Left lung (tissue), 10 donors: ENCODE data around the gene SSUH2. TPM values are rescaled to one million over a fixed set of nuclear protein-coding genes. Genes with fewer than 3 reads are reported as not detected.

Experiments used
- ATAC-seq: fragments of 200-7000 bp; cut with Tn5 transposase; one replicate; pipeline ENCODE4 v1.9.1; 2020; ENCODE audit warnings: moderate library complexity
- DNase-seq, 4 donors: peaks; one replicate each; pipeline ENCODE4 v3.0.0-alpha.2; 2013 to 2020
- H3K27ac ChIP-seq, 2 donors: fragments of 200-600 bp; sonication (generic) in 1 of 2; one replicate each; pipeline versions ENCODE4 v1.5.0 to v1.8.0; 2020 to 2021
- H3K27me3 ChIP-seq, 2 donors: fragments of 200-600 bp; sonication (generic) in 1 of 2; one replicate each; pipeline versions ENCODE4 v1.5.0 to v1.8.0; 2020 to 2021
- H3K36me3 ChIP-seq, 2 donors: fragments of 200-600 bp; sonication (generic) in 1 of 2; one replicate each; pipeline versions ENCODE4 v1.5.0 to v1.8.0; 2020 to 2021
- H3K4me1 ChIP-seq, 2 donors: fragments of 200-600 bp; one replicate each; pipeline ENCODE4 v1.8.0; 2021
- H3K4me3 ChIP-seq, 2 donors: fragments of 200-600 bp; sonication (generic) in 1 of 2; one replicate each; pipeline versions ENCODE4 v1.5.0 to v1.8.0; 2020 to 2021; ENCODE audit warnings: mild to moderate bottlenecking in 1 of 2
- H3K9me3 ChIP-seq, 2 donors: fragments of 200-600 bp; sonication (generic) in 1 of 2; one replicate each; pipeline versions ENCODE4 v1.5.0 to v1.8.0; 2020 to 2021
- CTCF ChIP-seq, 2 donors: fragments of 200-600 bp; sonication (generic) in 1 of 2; IDR thresholded peaks; one replicate each; pipeline versions ENCODE4 v1.5.0 to v1.8.0; 2021; ENCODE audit warnings: antibody characterized with exemption in 2 of 2
- intact Hi-C, 2 donors: fragments of 100-400 bp; cut with DNase I; formaldehyde crosslinking; loops; one replicate each; pipeline versions ENCODE4 v1.11.2 to v1.14.2; 2022
- polyA plus RNA-seq, 6 donors: library from polyadenylated mRNA; unstranded; fragments of 120-200 nt; gene quantifications; one replicate each; pipeline ENCODE4 v1.2.1, GENCODE V29; 2013; ENCODE audit not compliant: insufficient read length in 6 of 6
- total RNA-seq, 2 donors: library from RNA; stranded (reverse); fragmentation: NEBNext Ultra II Directional; extraction: Animal tissue kit (Norgen Biotek cat#: 25700); gene quantifications; one replicate each; pipeline ENCODE4 v1.2.1, GENCODE V29; 2021
- donor health status: DM: no; HTN: yes; CAD: no.
- donor health status: DM: no; HTN: no; CAD: no.

SSUH2 gene
- total and polyA plus RNA-seq, 8 donors: 0.29 to 3.1 (median 1.8) TPM

DNA sequence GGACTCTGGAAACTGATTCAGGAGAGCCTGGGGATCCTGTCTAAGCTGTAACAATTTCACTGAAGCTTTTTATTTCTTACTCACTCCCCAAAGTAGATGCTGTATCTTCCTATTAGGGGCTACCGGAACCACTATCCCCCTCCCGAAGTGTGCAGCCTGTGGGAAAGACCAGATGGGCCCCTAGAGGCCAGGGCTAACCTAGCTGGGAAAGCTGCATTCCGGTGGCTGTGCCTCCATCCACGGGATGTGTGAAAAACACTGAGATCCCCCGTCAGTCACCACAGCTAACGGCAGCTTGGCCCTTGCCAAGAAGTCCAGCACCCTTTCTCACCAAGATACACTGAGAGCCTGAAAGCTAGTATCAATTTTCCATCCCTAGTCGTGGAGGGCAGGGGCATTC is 3.1 kb downstream of the SSUH2 start:
- no peak for TF ChIP-seq CTCF (IDR thresholded peaks at IDR 0.05)
- H3K36me3 ChIP-seq: no peaks in the 10 kb centered on the region
- no peak for ATAC-seq
- DNase-seq: no peak
- no peaks in the 10 kb centered on the region for H3K4me1 ChIP-seq
- H3K9me3 ChIP-seq: no peaks in the 10 kb centered on the region
- peaks cover 0 to 4% of the 10 kb centered on the region in 2 donors for H3K27me3 ChIP-seq
- no peak overlapping the region for H3K4me3 ChIP-seq
- intact Hi-C loops: no loop called here
- H3K27ac ChIP-seq: no peak overlapping the region

- Histone ChIP-seq H3K36me3 (no peaks in the 10 kb centered on the region), H3K9me3 (no peaks in the 10 kb centered on the region), H3K27me3 (peaks cover 0 to 4% of the 10 kb centered on the region in 2 donors), H3K27ac (no peak overlapping the region), H3K4me1 (no peaks in the 10 kb centered on the region), H3K4me3 (no peak overlapping the region)
- intact Hi-C loops: no loop called here
- no peak for ATAC-seq
- no peak for TF ChIP-seq CTCF (IDR thresholded peaks at IDR 0.05)
- DNase-seq: no peak
Observed at GRCh38 chr3:8640223-8640622, 4.4 kb downstream of the SSUH2 start.

DNA sequence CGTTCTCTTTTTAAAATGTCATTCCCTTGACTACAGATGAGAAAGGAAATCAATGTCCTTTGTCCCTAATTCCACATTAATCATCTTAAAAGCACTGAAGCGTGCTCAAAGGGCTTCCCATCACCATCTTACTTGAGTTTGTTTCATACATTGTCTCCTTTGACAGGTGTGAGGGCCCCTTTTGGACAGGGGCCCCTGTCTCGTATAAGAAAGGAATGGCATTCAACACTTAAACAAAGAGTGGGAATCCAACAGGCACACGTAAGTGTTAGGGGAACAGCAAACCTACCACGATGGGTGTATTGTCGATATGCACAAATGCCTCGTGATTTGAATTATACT is 5.0 kb downstream of the SSUH2 start:
- ATAC-seq: no peak
- intact Hi-C loops: no loop called here
- DNase-seq: no peak
- TF ChIP-seq CTCF (IDR thresholded peaks at IDR 0.05): no peak
- H3K27ac ChIP-seq: no peak overlapping the region
- H3K36me3 ChIP-seq: no peaks in the 10 kb centered on the region
- no peaks in the 10 kb centered on the region for H3K4me1 ChIP-seq
- H3K9me3 ChIP-seq: no peaks in the 10 kb centered on the region
- no peak overlapping the region for H3K4me3 ChIP-seq
- peaks cover 0 to 4% of the 10 kb centered on the region in 2 donors for H3K27me3 ChIP-seq

GRCh38 chr3:8638994-8639658 is 5.5 kb downstream of the SSUH2 start:
- no peaks in the 10 kb centered on the region for H3K9me3 ChIP-seq
- DNase-seq: no peak
- no peak overlapping the region for H3K27ac ChIP-seq
- ATAC-seq: no peak
- intact Hi-C loops: no loop called here
- no peaks in the 10 kb centered on the region for H3K4me1 ChIP-seq
- no peak overlapping the region for H3K4me3 ChIP-seq
- no peaks in the 10 kb centered on the region for H3K36me3 ChIP-seq
- TF ChIP-seq CTCF (IDR thresholded peaks at IDR 0.05): no peak
- H3K27me3 ChIP-seq: peaks cover 0 to 4% of the 10 kb centered on the region in 2 donors

- no peak for TF ChIP-seq CTCF (IDR thresholded peaks at IDR 0.05)
- Histone ChIP-seq H3K4me1 (no peaks in the 10 kb centered on the region), H3K27ac (no peak overlapping the region), H3K27me3 (no peaks in the 10 kb centered on the region), H3K36me3 (no peaks in the 10 kb centered on the region), H3K9me3 (no peaks in the 10 kb centered on the region), H3K4me3 (no peak overlapping the region)
- DNase-seq (no peak), ATAC-seq (no peak)
- intact Hi-C loops: no loop called here
Observed at GRCh38 chr3:8637348-8637747, 7.2 kb downstream of the SSUH2 start.
